ENCODE data around the gene KANSL1. TPM values are rescaled to one million over a fixed set of nuclear protein-coding genes. Genes with fewer than 3 reads are reported as not detected.
"Not testable (repeated sequence)": the region's sequence is repeated elsewhere in the genome, so short reads cannot be mapped to it uniquely, and the experiment has no call there.

The KANSL1 gene
- total RNA-seq, 8 experiments from 2014 or later: 36.9 to 96.5 (median 81.9) TPM

GRCh38 chr17:46108550-46109110 is 84.6 kb downstream of the KANSL1 start:
- Histone ChIP-seq H3K27ac (no peak overlapping the region), H3K4me1 (replicated peaks in 1 of 2) (peaks cover 0 to 3% of the 10 kb centered on the region in 2 donors), H3K4me3 (no peak overlapping the region)
- ATAC-seq (replicated peaks in 6 of 8): no peak
- in situ Hi-C loops (cut with MboI; ENCODE audit: low pct_unique_long_range_greater_than_20kb in 2 of 9, low sequenced_read_pairs in 9 of 9, unreplicated experiment in 9 of 9): no loop called here
- 0 to 100% (median 95%) methylated on average over 1 to 4 of the region's 4 CpGs for WGBS, 10 experiments

GRCh38 chr17:46108120-46108519 is 85.1 kb downstream of the KANSL1 start:
- 71 to 100% (median 86%) methylated on average over 1 to 2 of the region's 2 CpGs for WGBS, 10 experiments
- Histone ChIP-seq H3K27ac (no peak overlapping the region), H3K4me1 (replicated peaks in 1 of 2) (peaks cover 0 to 3% of the 10 kb centered on the region in 2 donors), H3K4me3 (no peak overlapping the region)
- in situ Hi-C loops (cut with MboI; ENCODE audit: low pct_unique_long_range_greater_than_20kb in 2 of 9, low sequenced_read_pairs in 9 of 9, unreplicated experiment in 9 of 9): no loop called here
- ATAC-seq (replicated peaks in 6 of 8): no peak

GRCh38 chr17:46106966-46107644 is 86.1 kb downstream of the KANSL1 start:
- Histone ChIP-seq H3K4me3 (no peak overlapping the region), H3K27ac (no peak overlapping the region), H3K4me1 (replicated peaks in 1 of 2) (peaks cover 0 to 3% of the 10 kb centered on the region in 2 donors)
- ATAC-seq (replicated peaks in 6 of 8): no peak
- in situ Hi-C loops (cut with MboI; ENCODE audit: low pct_unique_long_range_greater_than_20kb in 2 of 9, low sequenced_read_pairs in 9 of 9, unreplicated experiment in 9 of 9): no loop called here
- WGBS, 10 experiments: 50 to 93% (median 64%) methylated on average over 2 to 4 of the region's 4 CpGs

- ATAC-seq (replicated peaks in 6 of 8): not testable (repeated sequence)
Measured at GRCh38 chr17:46102806-46103205, 90.4 kb downstream of the KANSL1 start.

GRCh38 chr17:46101785-46102617 is 91.2 kb downstream of the KANSL1 start:
- H3K4me1 ChIP-seq (replicated peaks in 1 of 2); H3K27ac ChIP-seq; in situ Hi-C loops (cut with MboI; ENCODE audit: low pct_unique_long_range_greater_than_20kb in 2 of 9, low sequenced_read_pairs in 9 of 9, unreplicated experiment in 9 of 9); H3K4me3 ChIP-seq; ATAC-seq (replicated peaks in 6 of 8): not testable (repeated sequence)
- 58 to 100% (median 80%) methylated on average over 1 to 8 of the region's 9 CpGs for WGBS, 10 experiments

More at GRCh38 chr17:46102806-46103205, 90.4 kb downstream of the KANSL1 start:
- H3K4me3 ChIP-seq; H3K4me1 ChIP-seq (replicated peaks in 1 of 2); H3K27ac ChIP-seq; in situ Hi-C loops (cut with MboI; ENCODE audit: low pct_unique_long_range_greater_than_20kb in 2 of 9, low sequenced_read_pairs in 9 of 9, unreplicated experiment in 9 of 9): not testable (repeated sequence)
- WGBS, 10 experiments: 62 to 100% (median 88%) methylated on average over 1 to 3 of the region's 3 CpGs

- in situ Hi-C loops (cut with MboI; ENCODE audit: low pct_unique_long_range_greater_than_20kb in 2 of 9, low sequenced_read_pairs in 9 of 9, unreplicated experiment in 9 of 9): no loop called here
- ATAC-seq (replicated peaks in 6 of 8): peak in 5 of 8 experiments; percentile 9 to 52 (median 16)
- Histone ChIP-seq H3K4me3 (no peak overlapping the region), H3K27ac (no peak overlapping the region), H3K4me1 (replicated peaks in 1 of 2) (no peaks in the 10 kb centered on the region)
- 11 to 83% (median 63%) methylated on average over 1 to 2 of the region's 2 CpGs; no CpG with 5 or more reads in 2 of the 10 experiments for WGBS, 10 experiments
Measured at GRCh38 chr17:46100590-46100989, 92.6 kb downstream of the KANSL1 start.

- no peaks in the 10 kb centered on the region for H3K4me1 ChIP-seq (replicated peaks in 1 of 2)
- no peak overlapping the region for H3K4me3 ChIP-seq
- no peak for ATAC-seq (replicated peaks in 6 of 8)
- no peak overlapping the region for H3K27ac ChIP-seq
- 64 to 100% (median 100%) methylated on average over 1 of the region's 1 CpG; no CpG with 5 or more reads in 1 of the 10 experiments for WGBS, 10 experiments
- in situ Hi-C loops (cut with MboI; ENCODE audit: low pct_unique_long_range_greater_than_20kb in 2 of 9, low sequenced_read_pairs in 9 of 9, unreplicated experiment in 9 of 9): no loop called here
Measured at GRCh38 chr17:46099865-46100264, 93.4 kb downstream of the KANSL1 start.

- no peak overlapping the region for H3K27ac ChIP-seq
- WGBS, 10 experiments: 50 to 100% (median 100%) methylated on average over 1 of the region's 1 CpG; no CpG with 5 or more reads in 4 of the 10 experiments
- no peaks in the 10 kb centered on the region for H3K4me1 ChIP-seq (replicated peaks in 1 of 2)
- H3K4me3 ChIP-seq: no peak overlapping the region
- in situ Hi-C loops (cut with MboI; ENCODE audit: low pct_unique_long_range_greater_than_20kb in 2 of 9, low sequenced_read_pairs in 9 of 9, unreplicated experiment in 9 of 9): no loop called here
- ATAC-seq (replicated peaks in 6 of 8): no peak
Measured at GRCh38 chr17:46097497-46097896, 95.7 kb downstream of the KANSL1 start.

- Histone ChIP-seq H3K27ac (no peak overlapping the region), H3K4me1 (replicated peaks in 1 of 2) (no peaks in the 10 kb centered on the region), H3K4me3 (no peak overlapping the region)
- ATAC-seq (replicated peaks in 6 of 8): no peak
- in situ Hi-C loops (cut with MboI; ENCODE audit: low pct_unique_long_range_greater_than_20kb in 2 of 9, low sequenced_read_pairs in 9 of 9, unreplicated experiment in 9 of 9): no loop called here
Measured at GRCh38 chr17:46092991-46093390, 100.2 kb downstream of the KANSL1 start.

- no peaks in the 10 kb centered on the region for H3K4me1 ChIP-seq (replicated peaks in 1 of 2)
- in situ Hi-C loops (cut with MboI; ENCODE audit: low pct_unique_long_range_greater_than_20kb in 2 of 9, low sequenced_read_pairs in 9 of 9, unreplicated experiment in 9 of 9): no loop called here
- no peak for ATAC-seq (replicated peaks in 6 of 8)
- H3K4me3 ChIP-seq: no peak overlapping the region
- no peak overlapping the region for H3K27ac ChIP-seq
- WGBS, 10 experiments: 0 to 100% (median 84%) methylated on average over 1 to 4 of the region's 4 CpGs
Measured at GRCh38 chr17:46090871-46091270, 102.4 kb downstream of the KANSL1 start.

- in situ Hi-C loops (cut with MboI; ENCODE audit: low pct_unique_long_range_greater_than_20kb in 2 of 9, low sequenced_read_pairs in 9 of 9, unreplicated experiment in 9 of 9): no loop called here
- Histone ChIP-seq H3K4me1 (replicated peaks in 1 of 2) (no peaks in the 10 kb centered on the region), H3K27ac (no peak overlapping the region), H3K4me3 (no peak overlapping the region)
- WGBS, 10 experiments: 79 to 100% (median 90%) methylated on average over 2 to 3 of the region's 3 CpGs; no CpG with 5 or more reads in 3 of the 10 experiments
- ATAC-seq (replicated peaks in 6 of 8): no peak
Measured at GRCh38 chr17:46089389-46089965, 103.8 kb downstream of the KANSL1 start.

- 91 to 100% (median 100%) methylated on average over 1 to 2 of the region's 2 CpGs; no CpG with 5 or more reads in 3 of the 10 experiments for WGBS, 10 experiments
- Histone ChIP-seq H3K4me3 (no peak overlapping the region), H3K27ac (no peak overlapping the region), H3K4me1 (replicated peaks in 1 of 2) (no peaks in the 10 kb centered on the region)
- no peak for ATAC-seq (replicated peaks in 6 of 8)
- in situ Hi-C loops (cut with MboI; ENCODE audit: low pct_unique_long_range_greater_than_20kb in 2 of 9, low sequenced_read_pairs in 9 of 9, unreplicated experiment in 9 of 9): no loop called here
Measured at GRCh38 chr17:46088595-46088994, 104.6 kb downstream of the KANSL1 start.

- in situ Hi-C loops (cut with MboI; ENCODE audit: low pct_unique_long_range_greater_than_20kb in 2 of 9, low sequenced_read_pairs in 9 of 9, unreplicated experiment in 9 of 9); H3K27ac ChIP-seq; H3K4me3 ChIP-seq; ATAC-seq (replicated peaks in 6 of 8); H3K4me1 ChIP-seq (replicated peaks in 1 of 2): not testable (repeated sequence)
- 100% methylated on average over 1 to 2 of the region's 4 CpGs; no CpG with 5 or more reads in 8 of the 10 experiments for WGBS, 10 experiments
Measured at GRCh38 chr17:46087871-46088270, 105.4 kb downstream of the KANSL1 start.

Data from motor neuron (in vitro differentiated cells).